Stimulated activated naive CD4-positive, alpha-beta T cell treated with Interleukin-2 at 50 U/mL for 16 hours (primary cell): ENCODE data around the gene IRX2.

Experiments used
- DNase-seq: peaks from one replicate; lab custom pipeline; 2025; lab: John Stamatoyannopoulos, UW

Gene IRX2

DNA sequence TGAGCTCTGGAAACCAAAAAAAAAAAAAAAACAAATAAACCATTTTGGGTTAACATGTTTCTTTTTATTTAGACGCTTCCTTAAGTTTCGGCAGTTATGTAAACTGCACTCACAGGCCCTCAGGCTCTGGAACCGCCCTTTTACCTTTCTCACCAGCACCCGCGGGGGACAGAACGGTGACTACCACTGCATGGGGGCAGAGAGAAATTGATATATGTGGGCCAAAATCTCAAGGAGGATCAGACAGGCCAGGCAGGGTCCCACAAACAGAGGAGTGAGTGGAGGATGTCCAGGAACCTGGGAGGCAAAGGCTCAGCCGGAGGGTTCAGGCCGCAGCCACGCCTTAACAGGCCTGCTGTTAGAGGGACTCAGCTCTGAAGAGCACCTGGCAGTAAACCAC is 54.4 kb downstream of the IRX2 start:
- DNase-seq, result no peak
